ENCODE measurements around the gene ZNF526.

The ZNF526 gene

DNA sequence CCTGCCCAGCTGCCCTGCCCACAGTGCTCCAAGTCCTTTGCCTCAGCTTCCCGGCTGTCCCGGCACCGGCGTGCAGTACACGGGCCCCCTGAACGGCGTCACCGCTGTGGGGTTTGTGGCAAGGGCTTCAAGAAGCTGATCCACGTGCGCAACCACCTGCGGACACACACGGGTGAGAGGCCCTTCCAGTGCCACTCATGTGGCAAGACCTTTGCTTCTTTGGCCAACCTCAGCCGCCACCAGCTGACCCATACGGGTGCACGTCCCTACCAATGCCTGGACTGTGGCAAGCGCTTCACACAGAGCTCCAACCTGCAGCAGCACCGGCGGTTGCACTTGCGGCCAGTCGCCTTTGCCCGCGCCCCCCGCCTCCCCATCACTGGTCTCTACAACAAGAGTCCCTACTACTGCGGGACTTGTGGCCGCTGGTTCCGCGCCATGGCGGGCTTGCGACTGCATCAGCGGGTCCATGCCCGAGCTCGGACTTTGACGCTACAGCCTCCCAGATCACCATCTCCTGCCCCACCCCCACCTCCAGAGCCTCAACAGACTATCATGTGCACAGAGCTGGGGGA, 5.7 kb downstream of the ZNF526 start:
- no peak for DNase-seq (ENCODE audit: low spot score)

DNA sequence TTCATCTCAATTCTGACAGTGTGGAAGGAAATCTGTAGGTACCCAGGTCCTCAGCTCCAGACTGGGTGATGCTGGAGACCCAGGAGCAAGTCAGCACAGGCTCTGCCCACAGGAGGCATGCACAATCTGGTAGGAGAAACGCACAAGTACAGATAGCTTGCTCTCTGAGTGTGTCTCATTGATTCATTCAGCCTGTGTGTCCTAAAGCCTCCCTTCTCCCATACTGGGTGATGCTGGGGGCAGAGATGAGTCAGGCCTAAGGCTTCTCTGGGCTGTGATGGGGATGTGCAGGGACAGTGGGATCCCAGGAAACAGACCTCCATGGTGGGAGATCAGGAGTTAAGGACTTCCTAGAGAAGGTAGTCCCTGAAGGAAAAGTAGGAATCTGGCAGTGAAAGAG, 6.8 kb downstream of the ZNF526 start:
- no peak for DNase-seq (ENCODE audit: low spot score)

GRCh38 chr19:42228641-42229040, 8.5 kb downstream of the ZNF526 start:
- DNase-seq (ENCODE audit: low spot score) = peak; percentile 48

DNA sequence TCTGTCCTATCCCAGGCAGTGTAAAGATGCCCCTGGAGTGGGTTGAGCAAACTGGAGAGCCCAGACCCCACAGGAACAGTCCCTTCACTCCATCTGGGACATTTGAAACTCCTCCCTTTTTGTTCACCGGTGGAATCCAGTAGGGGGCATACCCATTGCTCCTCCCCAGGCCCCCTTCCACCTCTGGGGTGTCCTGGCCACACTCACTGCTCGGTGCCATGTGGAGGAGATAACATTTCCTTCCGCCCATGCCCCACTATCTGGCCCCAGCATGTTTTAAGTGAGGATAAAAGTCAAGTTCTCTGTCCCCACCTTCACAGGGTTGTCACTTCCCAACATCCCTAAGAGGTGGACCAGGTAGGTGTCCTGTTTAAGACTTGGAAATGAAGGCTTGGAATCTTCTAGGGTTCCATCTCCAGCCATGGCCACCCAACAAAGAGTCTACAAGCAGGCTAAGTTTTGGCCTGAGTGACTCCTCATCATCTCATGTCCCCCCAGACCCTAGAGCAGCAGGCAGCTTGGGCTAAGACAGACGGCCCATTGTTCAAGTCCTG, 9.3 kb downstream of the ZNF526 start:
- peak; percentile 88 for DNase-seq (ENCODE audit: low spot score)

- peak; percentile 90 for DNase-seq (ENCODE audit: low spot score)
Measured at GRCh38 chr19:42229855-42230351, 9.8 kb downstream of the ZNF526 start.

DNA sequence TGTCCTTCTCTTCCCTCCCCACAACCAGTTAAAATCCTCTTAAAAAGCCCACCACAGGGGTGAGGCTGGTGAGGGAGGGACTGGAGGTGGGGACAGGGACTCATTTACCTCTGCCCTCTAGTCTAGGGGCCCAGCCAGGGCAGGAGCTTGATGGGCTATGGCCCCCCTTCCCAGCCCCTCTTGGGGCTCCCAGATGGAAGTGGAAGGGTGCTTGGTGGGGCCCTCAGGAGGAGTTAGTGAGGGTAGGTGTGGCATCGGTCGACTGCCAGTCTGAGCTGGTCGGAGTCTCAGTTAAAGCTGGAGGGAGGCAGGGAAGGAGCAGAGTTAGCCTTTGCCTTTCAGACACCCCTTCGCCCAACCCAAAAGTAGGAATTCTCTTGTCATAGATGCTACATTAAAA, 10.5 kb downstream of the ZNF526 start:
- DNase-seq (ENCODE audit: low spot score) = no peak

- DNase-seq (ENCODE audit: low spot score) = no peak
Measured at GRCh38 chr19:42232435-42232834, 12.3 kb downstream of the ZNF526 start.

DNA sequence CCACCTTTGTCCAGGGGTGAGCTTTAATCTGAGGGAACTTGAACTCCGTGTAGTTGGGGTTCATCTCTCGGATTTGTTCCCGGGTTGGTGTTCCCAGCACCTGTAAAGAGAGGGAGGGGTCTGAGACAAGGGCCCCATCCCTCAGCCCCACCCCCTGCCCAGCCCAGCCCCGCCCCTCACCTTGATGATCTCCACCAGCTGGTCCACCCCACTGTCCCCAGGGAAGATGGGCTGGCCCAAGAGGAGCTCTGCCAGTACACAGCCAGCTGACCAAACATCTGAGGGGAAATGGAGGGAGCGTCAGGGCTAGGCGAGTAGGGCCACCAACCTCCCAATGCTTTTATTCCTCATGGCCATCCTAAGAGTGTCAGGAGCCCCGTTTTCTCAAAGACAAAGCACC, 13.0 kb downstream of the ZNF526 start:
- DNase-seq (ENCODE audit: low spot score) = no peak

DNA sequence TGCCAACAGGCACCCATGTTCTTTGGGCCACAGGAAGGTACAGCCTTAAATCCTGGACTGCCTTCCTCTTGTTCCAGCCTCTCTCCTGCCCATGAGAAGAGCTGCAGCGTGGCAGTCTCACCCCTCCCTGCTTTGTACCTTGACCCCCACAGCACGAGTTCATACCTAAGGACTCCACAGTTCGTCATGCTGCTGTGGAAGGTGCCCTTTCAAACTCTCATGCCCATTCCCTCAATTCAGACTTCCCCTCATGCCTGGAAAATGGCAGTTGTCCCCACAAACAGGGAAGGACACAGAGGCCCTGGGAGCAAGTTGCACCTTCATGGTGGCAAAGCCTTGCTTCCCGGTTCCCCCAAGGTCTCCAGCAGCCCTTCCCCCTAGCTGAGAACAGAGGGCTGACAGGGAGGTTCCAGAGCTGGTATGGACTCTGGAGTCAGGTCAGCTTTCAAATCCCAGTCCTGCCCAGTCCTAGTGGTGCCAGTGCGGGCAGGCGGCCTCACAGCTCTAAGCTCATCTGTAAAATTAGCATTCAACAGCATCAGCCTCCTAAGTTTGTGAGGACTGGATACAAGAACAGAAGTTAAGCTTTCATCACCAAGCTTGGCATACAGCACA, 13.7 kb downstream of the ZNF526 start:
- DNase-seq (ENCODE audit: low spot score) = no peak

GRCh38 chr19:42234364-42234763, 14.3 kb downstream of the ZNF526 start:
- DNase-seq (ENCODE audit: low spot score) = no peak

DNA sequence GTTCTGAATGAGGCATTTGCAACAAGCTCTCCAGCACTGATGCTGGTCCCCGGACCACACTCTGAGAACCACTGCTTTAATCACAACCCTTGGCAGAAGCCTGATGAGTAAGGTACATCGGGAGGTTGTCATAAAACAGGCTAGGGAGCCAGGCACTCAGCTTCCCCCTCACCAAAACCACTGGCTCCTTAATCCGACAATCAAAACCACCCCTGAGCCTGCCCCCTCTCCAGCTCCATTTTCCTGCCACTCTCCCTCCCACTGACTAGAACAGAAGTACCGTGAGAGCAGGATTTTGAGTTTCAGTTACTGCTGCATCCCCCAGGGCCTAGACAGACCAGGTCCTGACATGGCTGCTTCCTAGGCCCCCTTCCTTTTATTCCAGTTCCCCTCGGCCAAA, 15.1 kb downstream of the ZNF526 start:
- DNase-seq (ENCODE audit: low spot score) = no peak

DNA sequence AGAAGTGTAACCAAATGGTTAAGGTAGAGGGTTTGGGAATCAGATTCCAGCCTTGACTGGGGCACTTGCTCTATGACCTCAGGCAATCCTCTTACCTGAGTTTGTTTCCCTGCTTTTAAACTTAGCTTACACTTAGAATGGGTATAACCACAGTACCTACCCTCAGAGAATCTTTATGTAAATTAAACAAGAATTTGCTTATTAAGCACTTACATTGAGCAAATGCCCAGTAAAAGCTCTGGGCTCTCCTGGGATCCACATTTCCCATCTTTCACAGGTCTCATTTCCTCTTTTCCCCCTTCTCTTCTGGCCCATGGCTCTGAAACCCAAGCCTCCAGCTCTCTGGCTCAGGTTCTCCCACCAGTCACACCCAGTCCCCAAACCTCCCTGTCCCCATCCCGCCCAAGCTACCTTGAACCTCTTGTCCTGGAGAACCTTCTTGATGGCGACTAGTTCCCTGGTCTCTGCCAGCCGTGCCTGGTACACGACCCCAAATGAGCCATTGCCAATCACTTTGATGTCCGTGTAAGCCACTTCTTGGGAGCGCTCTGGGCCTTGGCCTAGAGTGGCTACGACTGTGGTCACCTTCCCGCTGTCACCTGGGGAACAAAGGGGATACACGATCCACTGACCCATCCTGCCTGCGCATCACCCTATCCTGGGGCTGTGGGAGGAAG, 19.6 kb downstream of the ZNF526 start:
- DNase-seq (ENCODE audit: low spot score) = no peak

- no peak for DNase-seq (ENCODE audit: low spot score)
Measured at GRCh38 chr19:42241279-42241678, 21.2 kb downstream of the ZNF526 start.

DNA sequence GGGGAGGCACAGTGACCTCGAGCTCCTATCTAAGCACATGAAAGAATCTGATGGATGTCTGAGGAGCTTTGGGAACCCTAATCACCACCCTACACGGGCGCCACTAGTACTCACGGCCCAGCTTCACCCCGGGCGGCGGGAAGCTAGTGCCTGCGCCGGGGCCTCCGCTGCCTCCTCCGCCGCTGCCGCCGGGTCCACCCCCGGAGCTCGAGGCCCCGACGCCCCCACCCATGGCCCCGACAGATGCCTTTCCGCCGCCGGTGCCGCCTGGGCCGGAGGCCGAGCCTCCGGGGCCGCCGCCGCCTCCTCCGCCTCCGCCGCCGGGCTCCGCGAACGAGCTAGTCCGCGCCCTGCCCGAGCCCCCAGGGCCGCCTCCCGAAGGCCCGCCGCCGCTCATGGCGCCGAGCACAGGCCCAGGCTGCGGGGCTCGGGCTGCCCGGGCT, 22.0 kb downstream of the ZNF526 start:
- DNase-seq (ENCODE audit: low spot score) = peak; percentile 41

DNA sequence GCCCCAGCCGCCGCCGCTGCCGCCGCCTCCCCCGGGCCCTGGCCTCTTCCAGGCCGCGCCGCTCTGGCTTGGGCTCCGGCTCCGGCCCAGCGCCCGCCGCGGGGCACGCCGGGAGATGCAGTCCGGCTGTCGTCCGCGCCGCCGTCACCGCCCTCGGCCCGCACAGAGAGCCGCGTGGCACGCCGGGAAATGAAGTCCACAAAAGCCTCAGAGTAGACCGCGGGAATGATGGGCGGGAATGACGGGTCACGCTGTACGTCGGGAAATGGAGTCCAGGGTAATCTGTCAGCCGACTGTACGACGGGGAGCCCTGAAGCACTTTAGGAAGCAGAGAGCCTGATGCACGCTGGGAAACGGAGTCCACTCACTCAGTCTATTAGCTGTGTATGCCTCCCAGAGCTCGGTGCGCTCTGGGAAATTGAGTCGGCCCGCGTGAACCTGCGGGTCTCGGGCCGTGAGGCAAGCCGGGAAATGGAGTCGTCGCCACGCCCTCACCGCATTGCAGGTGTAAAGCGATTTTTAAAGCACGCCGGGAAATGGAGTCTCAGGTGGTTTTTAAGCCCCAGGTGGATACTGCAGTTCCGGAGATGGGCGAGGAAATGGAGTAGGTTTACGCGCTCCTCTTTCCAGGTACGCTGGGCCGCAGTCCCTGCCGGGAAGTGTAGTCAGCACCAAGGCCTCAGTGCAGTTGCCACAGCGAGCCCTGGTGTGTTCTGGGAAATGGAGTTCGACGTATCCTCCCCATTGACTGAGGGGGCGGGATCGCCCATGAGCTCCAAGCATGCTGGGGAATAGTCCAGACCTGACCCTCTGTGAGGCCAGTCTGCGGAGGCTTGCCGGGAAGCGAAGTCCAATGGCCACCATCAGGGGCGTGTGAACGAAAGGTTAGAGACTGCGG, 22.6 kb downstream of the ZNF526 start, which contains the start of gene GSK3A:
Gene GSK3A, minus strand, starts transcription at position 91 of the 898 bp plus-strand sequence. CDS start 137 bp downstream, outside the sequence.
- peak; percentile 97 for DNase-seq (ENCODE audit: low spot score)

DNA sequence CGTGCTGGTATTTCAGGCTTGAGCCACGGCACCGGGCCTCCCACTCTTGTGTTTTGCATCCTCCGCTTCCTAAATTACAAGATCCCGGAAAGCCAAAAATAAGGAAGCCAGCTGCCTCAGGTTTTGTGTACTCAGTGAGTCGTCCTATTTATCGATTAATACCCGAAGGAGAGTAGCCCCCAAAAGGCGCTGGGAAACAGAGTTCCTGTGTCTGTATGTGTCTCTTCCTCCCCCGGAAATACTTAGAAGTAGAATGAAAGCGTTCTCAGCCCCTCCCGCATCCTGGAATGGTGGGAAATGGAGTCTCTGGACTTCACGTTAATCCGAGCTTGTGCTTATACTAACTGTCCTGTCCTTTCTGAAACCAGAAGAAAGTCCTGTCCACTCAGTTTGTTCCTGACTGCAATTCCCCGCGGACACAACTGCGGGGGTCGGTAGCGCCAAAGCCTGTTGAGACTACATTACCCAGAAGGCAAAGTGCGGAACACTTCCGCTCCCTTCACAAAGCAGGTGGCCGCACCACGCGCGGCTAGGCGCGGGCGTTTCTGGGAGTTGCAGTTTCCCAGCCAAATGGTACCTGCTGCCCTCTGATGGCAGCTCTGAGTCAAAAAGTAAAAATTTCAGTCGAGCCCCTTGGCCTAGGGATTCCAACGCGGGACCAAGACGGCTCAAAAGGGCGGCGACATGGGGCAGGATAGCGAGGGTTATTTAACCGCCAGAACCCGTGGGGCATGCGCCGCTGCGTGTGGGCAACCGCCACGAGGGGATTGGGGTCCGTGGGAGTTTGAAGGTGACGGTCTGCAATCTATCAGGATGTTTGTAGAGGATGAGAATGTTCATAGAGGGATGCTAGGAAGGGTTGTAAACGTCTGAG, 24.5 kb downstream of the ZNF526 start:
- peak; percentile 95 for DNase-seq (ENCODE audit: low spot score)

DNA sequence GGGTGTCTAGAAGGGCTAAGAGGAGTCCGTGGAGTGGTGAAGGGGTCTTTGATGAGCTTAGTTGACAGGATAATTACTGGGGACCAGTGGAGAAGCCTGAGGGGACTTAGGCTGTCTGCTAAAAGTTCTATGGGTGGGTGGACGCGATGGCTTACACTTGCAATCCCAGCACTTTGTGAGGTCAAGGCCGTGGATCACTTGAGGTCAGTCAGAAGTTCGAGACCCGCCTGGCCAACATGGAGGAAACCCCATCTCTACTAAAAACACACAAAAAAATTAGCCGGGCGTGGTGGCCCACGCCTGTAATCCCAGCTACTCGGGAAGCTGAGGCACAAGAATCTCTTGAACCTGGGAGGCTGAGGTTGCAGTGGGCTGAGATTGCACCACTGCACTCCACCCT, 25.1 kb downstream of the ZNF526 start:
- DNase-seq (ENCODE audit: low spot score) = no peak

- DNase-seq (ENCODE audit: low spot score) = no peak
Measured at GRCh38 chr19:42246143-42246921, 26.2 kb downstream of the ZNF526 start.

- no peak for DNase-seq (ENCODE audit: low spot score)
Measured at GRCh38 chr19:42246922-42247639, 27.0 kb downstream of the ZNF526 start.
